H9 (cell line): ENCODE data around the gene TNFAIP8L3. TPM values are rescaled to one million over a fixed set of nuclear protein-coding genes. Genes with fewer than 3 reads are reported as not detected.

Source experiments
- DNase-seq: peaks from one replicate; pipeline ENCODE4 v3.0.0-alpha.2; 2017
- H2AFZ ChIP-seq: one replicate; pipeline ENCODE4 v1.6.1; 2013; ENCODE audit warnings: mild to moderate bottlenecking, low read length, control low read depth, moderate library complexity
- H2AK5ac ChIP-seq: 2 replicates; pipeline ENCODE4 v1.6.1; 2013; ENCODE audit warnings: low read length, control low read depth, mixed read lengths; ENCODE audit not compliant: insufficient read length
- H2BK120ac ChIP-seq: one replicate; pipeline ENCODE4 v1.6.1; 2013; ENCODE audit warnings: low read depth, mild to moderate bottlenecking, low read length, control low read depth, inconsistent platforms; ENCODE audit not compliant: poor library complexity, severe bottlenecking
- H2BK12ac ChIP-seq: 2 replicates; pipeline ENCODE4 v1.6.1; 2013; ENCODE audit warnings: low read length, control low read depth, mixed read lengths, low read depth; ENCODE audit not compliant: insufficient read length
- H2BK15ac ChIP-seq: 2 replicates; pipeline ENCODE4 v1.6.1; 2013; ENCODE audit warnings: low read depth, low read length, control low read depth
- H2BK20ac ChIP-seq: one replicate; pipeline ENCODE4 v1.6.1; 2013; ENCODE audit warnings: low read depth, mild to moderate bottlenecking, low read length, control low read depth, inconsistent platforms; ENCODE audit not compliant: poor library complexity, severe bottlenecking
- H2BK5ac ChIP-seq: 2 replicates; pipeline ENCODE4 v1.6.1; 2013; ENCODE audit warnings: low read length, control low read depth, mixed read lengths; ENCODE audit not compliant: insufficient read length
- H3K14ac ChIP-seq: 2 replicates; pipeline ENCODE4 v1.6.1; 2013; ENCODE audit warnings: low read length, control low read depth; ENCODE audit not compliant: insufficient read depth
- H3K18ac ChIP-seq: 2 replicates; pipeline ENCODE4 v1.6.1; 2013; ENCODE audit warnings: low read depth, mild to moderate bottlenecking, mixed read lengths, low read length, control low read depth; ENCODE audit not compliant: insufficient read length
- H3K23ac ChIP-seq: 2 replicates; pipeline ENCODE4 v1.6.1; 2013; ENCODE audit warnings: low read length, control low read depth, mixed read lengths, low read depth; ENCODE audit not compliant: insufficient read length
- H3K23me2 ChIP-seq: 2 replicates; pipeline ENCODE4 v1.6.1; 2013; ENCODE audit warnings: low read depth, mild to moderate bottlenecking, mixed read lengths, low read length, control low read depth; ENCODE audit not compliant: insufficient read length, poor library complexity, severe bottlenecking
- H3K27ac ChIP-seq: 2 replicates; pipeline ENCODE4 v1.5.1; 2013; ENCODE audit warnings: low read length, control low read depth, mixed read lengths, low read depth; ENCODE audit not compliant: insufficient read length
- H3K27me3 ChIP-seq: 2 replicates; pipeline ENCODE4 v1.6.1; 2013; ENCODE audit warnings: low read length, control low read depth, inconsistent platforms; ENCODE audit not compliant: insufficient read depth
- H3K4ac ChIP-seq: 2 replicates; pipeline ENCODE4 v1.6.1; 2013; ENCODE audit warnings: low read depth, mild to moderate bottlenecking, control low read depth, inconsistent platforms, low read length, moderate library complexity
- H3K4me1 ChIP-seq: 2 replicates; pipeline ENCODE4 v1.6.1; 2013; ENCODE audit warnings: low read length, control low read depth, inconsistent platforms; ENCODE audit not compliant: insufficient read depth
- H3K4me2 ChIP-seq: 2 replicates; pipeline ENCODE4 v1.6.1; 2013; ENCODE audit warnings: low read length, control low read depth, mixed read lengths; ENCODE audit not compliant: insufficient read length, insufficient read depth
- H3K56ac ChIP-seq: 2 replicates; pipeline ENCODE4 v1.6.1; 2013; ENCODE audit warnings: low read depth, mild to moderate bottlenecking, mixed read lengths, low read length, control low read depth; ENCODE audit not compliant: insufficient read length
- H3K79me1 ChIP-seq: 2 replicates; pipeline ENCODE4 v1.6.1; 2013; ENCODE audit warnings: low read depth, mild to moderate bottlenecking, moderate library complexity, low read length, control low read depth, inconsistent platforms; ENCODE audit not compliant: insufficient read depth, poor library complexity, severe bottlenecking
- H3K79me2 ChIP-seq: 2 replicates; pipeline ENCODE4 v1.6.1; 2013; ENCODE audit warnings: low read length, control low read depth, inconsistent platforms; ENCODE audit not compliant: insufficient read depth
- H3K9ac ChIP-seq: 2 replicates; pipeline ENCODE4 v1.6.1; 2013; ENCODE audit warnings: low read length, control low read depth, mixed read lengths; ENCODE audit not compliant: insufficient read length; ENCODE audit errors: extremely low read depth
- H3K9me3 ChIP-seq: one replicate; pipeline ENCODE4 v1.6.1; 2013; ENCODE audit warnings: low read depth, low read length, inconsistent platforms; ENCODE audit not compliant: control insufficient read depth
- H3T11ph ChIP-seq: one replicate; pipeline ENCODE4 v1.6.1; 2013; ENCODE audit warnings: mild to moderate bottlenecking, low read length, control low read depth, inconsistent platforms
- H4K20me1 ChIP-seq: one replicate; pipeline ENCODE4 v1.6.1; 2013; ENCODE audit not compliant: control insufficient read depth, insufficient read length, insufficient read depth
- H4K5ac ChIP-seq: 2 replicates; pipeline ENCODE4 v1.6.1; 2013; ENCODE audit warnings: low read depth, mild to moderate bottlenecking, mixed read lengths, low read length, control low read depth; ENCODE audit not compliant: insufficient read length
- H4K8ac ChIP-seq: replicated peaks from 2 replicates; pipeline ENCODE4 v1.6.1; 2013; ENCODE audit warnings: low read length, control low read depth, mixed read lengths, low read depth; ENCODE audit not compliant: insufficient read length
- H4K91ac ChIP-seq: 2 replicates; pipeline ENCODE4 v1.6.1; 2013; ENCODE audit warnings: low read depth, mild to moderate bottlenecking, moderate library complexity, mixed read lengths, low read length, control low read depth; ENCODE audit not compliant: insufficient read length
- H3K27ac Mint-ChIP-seq, 3 experiments: 2 replicates in 2 of 3; 3 replicates in 1 of 3; pipeline ENCODE4 v1.8.0; 2020 to 2021; ENCODE audit warnings: mixed read lengths in 3 of 3, mild to moderate bottlenecking in 1 of 3, moderate library complexity in 1 of 3
- H3K27me3 Mint-ChIP-seq: 2 replicates; pipeline ENCODE4 v1.8.0; 2021; ENCODE audit warnings: low read depth, mild to moderate bottlenecking, moderate library complexity, mixed read lengths
- H3K36me3 Mint-ChIP-seq, 3 experiments: 2 replicates in 2 of 3; 3 replicates in 1 of 3; pipeline ENCODE4 v1.8.0; 2020 to 2021; ENCODE audit warnings: low read depth in 3 of 3, mixed read lengths in 3 of 3; ENCODE audit not compliant: insufficient read depth in 1 of 3
- H3K4me1 Mint-ChIP-seq, 2 experiments: 2 replicates each; pipeline ENCODE4 v1.8.0; 2020; ENCODE audit warnings: mixed read lengths in 2 of 2
- H3K4me3 Mint-ChIP-seq, 2 experiments: 2 replicates in 1 of 2; 3 replicates in 1 of 2; pipeline ENCODE4 v1.8.0; 2020 to 2021; ENCODE audit warnings: mild to moderate bottlenecking in 2 of 2, mixed read lengths in 2 of 2, moderate library complexity in 1 of 2
- H3K9me3 Mint-ChIP-seq, 2 experiments: 2 replicates in 1 of 2; 3 replicates in 1 of 2; pipeline ENCODE4 v1.8.0; 2020; ENCODE audit warnings: mild to moderate bottlenecking in 2 of 2, mixed read lengths in 2 of 2, moderate library complexity in 1 of 2
- WGBS: extraction: QIAGEN DNeasy Blood & Tissue Kit; methylation state at CpG from one replicate; pipeline ENCODE4 v1.1.7; 2013; ENCODE audit warnings: missing lambda C conversion rate, low lambda C conversion rate, mixed read lengths; ENCODE audit not compliant: insufficient read length; ENCODE audit errors: extremely low coverage; 5-methylcytosine and 5-hydroxymethylcytosine counted together
- total RNA-seq: library from RNA; stranded (reverse); gene quantifications from 2 replicates; pipeline ENCODE4 v1.2.1, GENCODE V29; 2021
- TF ChIP-seq, protein P1 (sequence below): fragments of 200-600 bp; sonication (generic); conservative IDR thresholded peaks from 3 replicates; pipeline ENCODE4 v1.8.0; 2021; ENCODE audit warnings: antibody characterized with exemption, mild to moderate bottlenecking

Gene TNFAIP8L3
- total RNA-seq, 1 experiment from 2014 or later: 0.22 TPM

- Mint-ChIP-seq H3K4me1 (peaks cover 0 to 5% of the 10 kb centered on the region in 2 experiments; a peak in 2 of 4 replicates), H3K27ac (no peak overlapping the region), H3K9me3 (no peaks in the 10 kb centered on the region), H3K4me3 (no peak overlapping the region), H3K27me3 (no peaks in the 10 kb centered on the region), H3K36me3 (no peaks in the 10 kb centered on the region)
- Histone ChIP-seq H3K14ac (no peak overlapping the region), H2AK5ac (no peak overlapping the region), H3K4ac (no peak overlapping the region), H2BK20ac (no peak overlapping the region), H3K18ac (no peak overlapping the region), H4K5ac (no peak overlapping the region), H2BK12ac (no peak overlapping the region), H3K79me2 (no peaks in the 10 kb centered on the region), H4K8ac (no peak overlapping the region), H3K23ac (no peak overlapping the region), H2AFZ (no peak overlapping the region), H4K91ac (no peak overlapping the region), H3K79me1 (no peaks in the 10 kb centered on the region), H3T11ph (no peak overlapping the region), H3K27me3 (no peaks in the 10 kb centered on the region), H2BK5ac (no peak overlapping the region), H3K27ac (no peak overlapping the region), H4K20me1 (no peaks in the 10 kb centered on the region), H3K4me2 (no peak overlapping the region), H3K4me1 (peaks cover 3% of the 10 kb centered on the region; the same call in 1 of the 2 replicates), H3K9me3 (no peaks in the 10 kb centered on the region), H2BK15ac (no peak overlapping the region), H2BK120ac (no peak overlapping the region), H3K9ac (no peak overlapping the region), H3K23me2 (no peaks in the 10 kb centered on the region), H3K56ac (no peak overlapping the region)
- no CpG with 5 or more reads among the region's 1 CpG for WGBS
- DNase-seq: no peak
- TF ChIP-seq, protein P1, sequence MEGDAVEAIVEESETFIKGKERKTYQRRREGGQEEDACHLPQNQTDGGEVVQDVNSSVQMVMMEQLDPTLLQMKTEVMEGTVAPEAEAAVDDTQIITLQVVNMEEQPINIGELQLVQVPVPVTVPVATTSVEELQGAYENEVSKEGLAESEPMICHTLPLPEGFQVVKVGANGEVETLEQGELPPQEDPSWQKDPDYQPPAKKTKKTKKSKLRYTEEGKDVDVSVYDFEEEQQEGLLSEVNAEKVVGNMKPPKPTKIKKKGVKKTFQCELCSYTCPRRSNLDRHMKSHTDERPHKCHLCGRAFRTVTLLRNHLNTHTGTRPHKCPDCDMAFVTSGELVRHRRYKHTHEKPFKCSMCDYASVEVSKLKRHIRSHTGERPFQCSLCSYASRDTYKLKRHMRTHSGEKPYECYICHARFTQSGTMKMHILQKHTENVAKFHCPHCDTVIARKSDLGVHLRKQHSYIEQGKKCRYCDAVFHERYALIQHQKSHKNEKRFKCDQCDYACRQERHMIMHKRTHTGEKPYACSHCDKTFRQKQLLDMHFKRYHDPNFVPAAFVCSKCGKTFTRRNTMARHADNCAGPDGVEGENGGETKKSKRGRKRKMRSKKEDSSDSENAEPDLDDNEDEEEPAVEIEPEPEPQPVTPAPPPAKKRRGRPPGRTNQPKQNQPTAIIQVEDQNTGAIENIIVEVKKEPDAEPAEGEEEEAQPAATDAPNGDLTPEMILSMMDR: no peak
These were observed 32.0 kb downstream of the TNFAIP8L3 start for GRCh38 chr15:51062736-51063135.
